RWPE1 (cell line): ENCODE data around the gene CYP4F11.

Experiments used
- CTCF ChIA-PET: fragments of 350-600 bp; sonication (Branson Sonifier 250); formaldehyde crosslinking; extraction: SDS; loops from one replicate; lab custom pipeline; 2021; lab: Yijun Ruan, JAX
- POLR2A ChIA-PET: fragments of 400-600 bp; formaldehyde crosslinking; extraction: SDS; loops from one replicate; lab custom pipeline; 2020; ENCODE audit warnings: antibody characterized with exemption; ENCODE audit not compliant: low non-redundant PET; lab: Yijun Ruan, JAX
- DNase-seq: peaks from one replicate; pipeline ENCODE4 v3.0.0; 2012; ENCODE audit warnings: low spot score
- H3K27ac ChIP-seq: fragments of 450-650 bp; 2 replicates; pipeline ENCODE4 v1.5.1; 2017
- TF ChIP-seq, protein P1 (sequence below): fragments of 450-650 bp; conservative IDR thresholded peaks from 2 replicates; pipeline ENCODE4 v1.5.1; 2017; ENCODE audit warnings: low read depth, mild to moderate bottlenecking

CYP4F11 gene

DNA sequence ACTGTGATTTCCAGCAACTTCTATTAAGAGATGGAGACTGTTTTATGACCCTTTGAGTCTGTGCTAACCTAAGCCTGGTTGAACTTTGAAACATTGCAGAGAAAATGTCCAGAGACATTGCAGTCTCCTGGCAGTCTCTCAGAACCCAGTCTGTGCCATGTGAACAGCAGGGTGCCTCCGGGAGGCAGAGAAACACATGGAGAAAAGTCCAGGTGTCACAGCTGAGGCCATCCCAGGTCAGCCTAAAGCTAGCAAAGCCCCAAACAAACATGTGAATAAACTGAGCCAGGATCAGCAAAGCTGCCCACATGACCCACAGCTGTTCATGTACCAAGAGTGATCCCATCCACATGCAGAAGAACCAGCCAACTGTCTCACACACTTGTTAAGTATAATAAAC lies 7.8 kb downstream of the CYP4F11 start:
- H3K27ac ChIP-seq: no peak overlapping the region
- ChIA-PET CTCF (no interaction called here), POLR2A (no interaction called here)
- DNase-seq: no peak
- TF ChIP-seq, protein P1, sequence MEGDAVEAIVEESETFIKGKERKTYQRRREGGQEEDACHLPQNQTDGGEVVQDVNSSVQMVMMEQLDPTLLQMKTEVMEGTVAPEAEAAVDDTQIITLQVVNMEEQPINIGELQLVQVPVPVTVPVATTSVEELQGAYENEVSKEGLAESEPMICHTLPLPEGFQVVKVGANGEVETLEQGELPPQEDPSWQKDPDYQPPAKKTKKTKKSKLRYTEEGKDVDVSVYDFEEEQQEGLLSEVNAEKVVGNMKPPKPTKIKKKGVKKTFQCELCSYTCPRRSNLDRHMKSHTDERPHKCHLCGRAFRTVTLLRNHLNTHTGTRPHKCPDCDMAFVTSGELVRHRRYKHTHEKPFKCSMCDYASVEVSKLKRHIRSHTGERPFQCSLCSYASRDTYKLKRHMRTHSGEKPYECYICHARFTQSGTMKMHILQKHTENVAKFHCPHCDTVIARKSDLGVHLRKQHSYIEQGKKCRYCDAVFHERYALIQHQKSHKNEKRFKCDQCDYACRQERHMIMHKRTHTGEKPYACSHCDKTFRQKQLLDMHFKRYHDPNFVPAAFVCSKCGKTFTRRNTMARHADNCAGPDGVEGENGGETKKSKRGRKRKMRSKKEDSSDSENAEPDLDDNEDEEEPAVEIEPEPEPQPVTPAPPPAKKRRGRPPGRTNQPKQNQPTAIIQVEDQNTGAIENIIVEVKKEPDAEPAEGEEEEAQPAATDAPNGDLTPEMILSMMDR: no peak

DNA sequence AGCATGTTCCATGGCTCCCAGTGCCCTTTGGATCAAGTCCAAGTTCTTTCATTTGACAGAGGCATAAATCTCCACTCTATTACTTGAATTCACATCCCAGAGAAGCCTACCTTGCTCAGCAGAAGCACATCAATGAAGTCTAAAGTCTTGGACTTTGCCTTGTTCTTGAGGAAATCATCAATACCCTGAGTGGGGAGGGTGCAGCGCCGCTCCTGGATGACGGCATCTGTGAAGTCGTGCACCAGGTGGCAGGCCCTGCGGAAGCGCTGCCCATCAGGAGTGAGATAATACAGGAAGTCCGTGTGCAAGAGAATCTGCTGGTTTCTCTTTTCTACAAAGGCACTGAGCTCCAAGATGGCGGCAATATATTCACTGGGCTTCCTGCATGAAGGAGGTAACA lies 10.6 kb downstream of the CYP4F11 start:
- DNase-seq: no peak
- ChIA-PET POLR2A (no interaction called here), CTCF (no interaction called here)
- H3K27ac ChIP-seq: no peak overlapping the region
- TF ChIP-seq, protein P1: no peak

DNA sequence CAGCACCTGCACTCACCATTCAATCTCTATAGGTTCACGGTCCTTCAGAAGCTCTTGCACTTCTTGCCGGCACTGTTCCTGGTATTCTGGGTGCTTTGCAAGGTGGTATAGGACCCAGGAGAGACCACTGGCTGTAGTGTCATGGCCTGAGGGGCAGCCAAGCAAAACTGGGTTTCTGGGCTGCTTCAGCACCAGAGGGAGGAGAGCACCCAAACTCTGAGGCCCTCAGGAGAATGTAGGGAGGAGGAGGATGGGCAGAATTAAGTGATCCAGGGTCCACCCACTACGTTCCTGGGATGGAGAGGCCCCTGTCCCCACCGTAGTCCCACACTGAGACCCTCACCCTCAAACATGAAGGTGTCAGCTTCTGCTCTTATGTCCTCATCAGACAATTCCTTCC lies 12.3 kb downstream of the CYP4F11 start:
- TF ChIP-seq, protein P1: no peak
- no peak overlapping the region for H3K27ac ChIP-seq
- POLR2A ChIA-PET: no interaction called here
- DNase-seq: no peak
- CTCF ChIA-PET: interaction anchor here (1.1 kb wide), 1 partner anchor 313 kb away, joined by 3 read pairs; no protein-coding TSS in a partner anchor

DNA sequence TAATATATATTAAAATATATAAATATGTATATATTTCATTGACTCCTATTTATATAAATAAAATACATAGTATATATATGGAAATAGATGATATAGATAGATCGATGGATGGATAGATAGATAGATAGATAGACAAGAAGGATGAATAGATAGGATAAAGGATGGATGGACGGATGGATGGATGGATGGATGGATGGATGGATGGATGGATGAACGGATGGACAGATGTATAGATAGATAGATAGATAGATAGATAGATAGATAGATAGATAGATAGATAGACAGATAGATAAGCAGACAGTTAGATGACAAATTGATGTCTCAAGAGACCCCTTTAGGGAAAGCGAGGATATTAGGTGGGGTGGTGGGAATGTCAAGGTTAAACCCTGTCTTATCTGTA lies 15.1 kb downstream of the CYP4F11 start:
- CTCF ChIA-PET: no interaction called here
- TF ChIP-seq, protein P1: no peak
- POLR2A ChIA-PET: no interaction called here
- no peak overlapping the region for H3K27ac ChIP-seq
- no peak for DNase-seq

DNA sequence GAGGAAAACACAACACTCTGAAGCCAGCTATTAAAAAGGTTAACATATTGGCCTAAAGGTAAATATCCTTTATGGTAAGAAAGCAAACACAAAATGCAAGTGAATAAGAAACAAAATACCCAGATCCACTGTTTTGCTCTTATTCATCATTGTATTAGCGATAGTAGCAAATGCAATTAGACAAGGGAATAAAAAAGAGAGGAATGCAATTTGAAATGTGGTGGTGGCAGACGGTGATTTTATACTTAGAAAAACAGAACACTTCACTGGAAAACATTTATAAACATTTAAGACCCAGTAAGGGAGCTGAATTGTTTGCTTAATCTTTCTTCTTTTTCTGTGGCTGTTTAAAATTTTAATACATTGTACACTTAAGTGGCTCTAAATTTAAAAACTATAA lies 19.2 kb downstream of the CYP4F11 start:
- CTCF ChIA-PET: no interaction called here
- no peak for DNase-seq
- POLR2A ChIA-PET: no interaction called here
- TF ChIP-seq, protein P1: no peak
- no peak overlapping the region for H3K27ac ChIP-seq

DNA sequence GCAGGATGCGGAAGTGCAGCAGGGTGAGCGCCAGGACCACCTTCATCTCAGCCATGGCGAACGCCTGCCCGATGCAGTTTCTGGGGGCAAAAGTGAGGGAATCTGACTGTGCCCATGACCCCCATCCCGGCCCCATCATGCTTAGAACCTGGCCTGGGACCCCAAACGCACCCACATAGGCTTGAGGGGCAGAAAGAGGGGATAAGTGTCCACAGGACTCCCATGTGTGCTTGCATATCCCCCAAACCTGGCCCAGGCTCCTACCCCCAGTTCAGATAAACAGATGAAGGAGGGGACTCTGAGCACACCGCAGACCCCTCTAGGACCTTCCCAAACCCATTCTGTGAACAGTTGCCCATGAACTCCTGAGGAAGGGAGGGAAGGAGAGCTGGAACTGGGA lies 20.5 kb downstream of the CYP4F11 start:
- ChIA-PET CTCF (no interaction called here), POLR2A (no interaction called here)
- no peak overlapping the region for H3K27ac ChIP-seq
- TF ChIP-seq, protein P1: no peak
- DNase-seq: no peak

DNA sequence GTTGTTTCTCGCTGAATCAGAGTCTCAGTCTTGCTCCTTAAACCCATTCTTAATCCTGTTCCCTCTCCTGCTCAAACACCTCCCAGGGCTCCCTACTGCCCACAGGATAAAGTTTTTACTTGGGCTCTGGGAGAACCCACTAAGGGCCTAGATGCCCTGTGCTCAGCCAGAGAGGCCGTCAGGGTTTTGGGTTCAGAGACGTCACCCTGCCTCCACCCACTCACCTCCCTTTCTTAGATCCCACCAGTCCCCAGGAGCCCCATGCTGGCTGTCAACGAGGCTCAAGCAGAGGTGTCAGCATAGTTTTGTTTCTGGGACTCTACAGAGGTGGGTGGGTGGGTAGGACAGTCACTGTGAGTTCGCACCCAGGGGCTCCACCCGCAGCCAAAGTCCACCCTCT lies 20.9 kb downstream of the CYP4F11 start:
- DNase-seq: no peak
- ChIA-PET CTCF (no interaction called here), POLR2A (no interaction called here)
- TF ChIP-seq, protein P1: no peak
- no peak overlapping the region for H3K27ac ChIP-seq
